ENCODE measurements around the gene DYNLT4.
A peak's percentile ranks its signal among the peaks of the same experiment; 100 is the strongest.
"Not testable (repeated sequence)": the region's sequence is repeated elsewhere in the genome, so short reads cannot be mapped to it uniquely, and the experiment has no call there.

The DYNLT4 gene

GRCh38 chr1:44786841-44787426 lies 20.2 kb downstream of the DYNLT4 start:
- DNase-seq = no peak

- no peak for DNase-seq
Measured at GRCh38 chr1:44786138-44786840, 20.9 kb downstream of the DYNLT4 start.

GRCh38 chr1:44785501-44786137 lies 21.5 kb downstream of the DYNLT4 start:
- no peak for DNase-seq

GRCh38 chr1:44785029-44785380 lies 22.1 kb downstream of the DYNLT4 start:
- DNase-seq = peak in 1 of 2 experiments; percentile 18

- DNase-seq = no peak
Measured at GRCh38 chr1:44784094-44785028, 22.8 kb downstream of the DYNLT4 start.

GRCh38 chr1:44783697-44784093 lies 23.5 kb downstream of the DYNLT4 start:
- DNase-seq = peak in 1 of 2 experiments; percentile 18

- no peak for DNase-seq
Measured at GRCh38 chr1:44780583-44781121, 26.5 kb downstream of the DYNLT4 start.

- DNase-seq = no peak
Measured at GRCh38 chr1:44778705-44779576, 28.2 kb downstream of the DYNLT4 start.

GRCh38 chr1:44777969-44778635 lies 29.0 kb downstream of the DYNLT4 start:
- DNase-seq = no peak

GRCh38 chr1:44777547-44777946 lies 29.6 kb downstream of the DYNLT4 start:
- DNase-seq = no peak

GRCh38 chr1:44776730-44777068 lies 30.5 kb downstream of the DYNLT4 start:
- DNase-seq = no peak

- DNase-seq = no peak
Measured at GRCh38 chr1:44775930-44776729, 31.0 kb downstream of the DYNLT4 start.

- DNase-seq = peak; percentile 94 to 96
Measured at GRCh38 chr1:44775078-44775929, 31.8 kb downstream of the DYNLT4 start, which contains the start of gene RPS8. Gene RPS8 (plus strand): TSS chr1:44775540. CDS start chr1:44775597, 57 bp downstream.

GRCh38 chr1:44766421-44766820 lies 40.7 kb downstream of the DYNLT4 start:
- not testable (repeated sequence) for DNase-seq

GRCh38 chr1:44760876-44761275 lies 46.3 kb downstream of the DYNLT4 start:
- DNase-seq = no peak

- no peak for DNase-seq
Measured at GRCh38 chr1:44759077-44759476, 48.1 kb downstream of the DYNLT4 start.

GRCh38 chr1:44757420-44757819 lies 49.7 kb downstream of the DYNLT4 start:
- no peak for DNase-seq

Measured in NCI-H446 (cell line).